Fibroblast of lung (primary cell): ENCODE measurements around the gene HCRTR2. TPM values are rescaled to one million over a fixed set of nuclear protein-coding genes. Genes with fewer than 3 reads are reported as not detected.

Experiments
- DNase-seq, 2 donors: peaks; one replicate each; pipeline versions ENCODE4 v3.0.0 to v3.0.0-alpha.2; 2010; ENCODE audit warnings: low read depth in 2 of 2
- H2AFZ ChIP-seq: 2 replicates; pipeline ENCODE4 v1.5.1; 2012; ENCODE audit warnings: low read length, control low read depth, inconsistent platforms
- H3K27ac ChIP-seq: 2 replicates; pipeline ENCODE4 v1.5.1; 2011; ENCODE audit warnings: low read length, control low read depth; ENCODE audit not compliant: insufficient read depth
- H3K27me3 ChIP-seq: 2 replicates; pipeline ENCODE4 v1.5.1; 2011; ENCODE audit warnings: mild to moderate bottlenecking, low read length; ENCODE audit not compliant: control insufficient read depth, insufficient read depth
- H3K36me3 ChIP-seq: 2 replicates; pipeline ENCODE4 v1.5.1; 2011; ENCODE audit warnings: low read length; ENCODE audit not compliant: control insufficient read depth, insufficient read depth
- H3K4me1 ChIP-seq: 2 replicates; pipeline ENCODE4 v1.5.1; 2011; ENCODE audit warnings: low read length; ENCODE audit not compliant: control insufficient read depth, insufficient read depth; ENCODE audit errors: extremely low read depth
- H3K4me2 ChIP-seq: 2 replicates; pipeline ENCODE4 v1.5.1; 2011; ENCODE audit warnings: low read length, control low read depth; ENCODE audit not compliant: insufficient read depth; ENCODE audit errors: extremely low read depth
- H3K4me3 ChIP-seq, 4 experiments: fragments of 200-600 bp in 1 of 4; sonication (generic) in 1 of 4; replicated peaks in 1 of 4; 2 replicates each; pipeline ENCODE4 v1.5.1; 2011 to 2016; ENCODE audit warnings: low read length in 4 of 4, low read depth in 3 of 4, mild to moderate bottlenecking in 3 of 4, control low read depth in 2 of 4, inconsistent platforms in 1 of 4, mixed read lengths in 1 of 4; ENCODE audit not compliant: insufficient read depth in 1 of 4; ENCODE audit errors: control extremely low read depth in 1 of 4
- H3K79me2 ChIP-seq: 2 replicates; pipeline ENCODE4 v1.5.1; 2012; ENCODE audit warnings: mild to moderate bottlenecking, low read length, inconsistent platforms; ENCODE audit not compliant: control insufficient read depth, insufficient read depth
- H3K9ac ChIP-seq: 2 replicates; pipeline ENCODE4 v1.5.1; 2011; ENCODE audit warnings: mild to moderate bottlenecking, low read length, control low read depth; ENCODE audit not compliant: insufficient read depth
- H3K9me3 ChIP-seq: 2 replicates; pipeline ENCODE4 v1.5.1; 2012; ENCODE audit warnings: low read depth, low read length; ENCODE audit not compliant: control insufficient read depth, insufficient read depth
- H4K20me1 ChIP-seq: 2 replicates; pipeline ENCODE4 v1.5.1; 2011; ENCODE audit warnings: low read length; ENCODE audit not compliant: control insufficient read depth, insufficient read depth; ENCODE audit errors: extremely low read depth
- CTCF ChIP-seq, 2 donors: IDR thresholded peaks in 1 of 2; conservative IDR thresholded peaks in 1 of 2; 1 replicate in 1 of 2; 2 replicates in 1 of 2; pipeline ENCODE4 v1.5.1; 2011 to 2012; ENCODE audit warnings: low read length in 2 of 2, control low read depth in 1 of 2, inconsistent platforms in 1 of 2, low read depth in 1 of 2, mild to moderate bottlenecking in 1 of 2
- EZH2 ChIP-seq: IDR thresholded peaks from 2 replicates; pipeline ENCODE4 v1.5.1; 2012; ENCODE audit warnings: low read length, control low read depth, mild to moderate bottlenecking; ENCODE audit errors: missing control alignments
- polyA plus RNA-seq, 2 donors: library from polyadenylated mRNA; depleted of rRNA in 1 of 2; stranded (reverse) in 1 of 2; unstranded in 1 of 2; fragments of >200 nt; gene quantifications; 2 replicates each; pipeline ENCODE4 v1.2.1, GENCODE V29; 2011 to 2012; ENCODE audit warnings: missing spikeins in 1 of 2
- total RNA-seq: library from RNA; depleted of rRNA; stranded (reverse); fragments of >200 nt; gene quantifications from 2 replicates; pipeline ENCODE4 v1.2.1, GENCODE V29; 2014

HCRTR2 gene
- total and polyA plus RNA-seq, 2 donors (not counting 1 experiment from before 2014, with no cell fraction given) = not detected

GRCh38 chr6:55299286-55299985 lies 125.1 kb downstream of the HCRTR2 start:
- no peaks in the 10 kb centered on the region for H3K4me1 ChIP-seq
- no peak overlapping the region for H3K9ac ChIP-seq
- no peak overlapping the region for H3K4me2 ChIP-seq
- H3K4me3 ChIP-seq = no peak overlapping the region
- H3K27me3 ChIP-seq = no peaks in the 10 kb centered on the region
- no peaks in the 10 kb centered on the region for H3K36me3 ChIP-seq
- no peaks in the 10 kb centered on the region for H3K79me2 ChIP-seq
- no peaks in the 10 kb centered on the region for H3K9me3 ChIP-seq
- no peaks in the 10 kb centered on the region for H4K20me1 ChIP-seq
- no peak overlapping the region for H3K27ac ChIP-seq
- TF ChIP-seq EZH2 (no peak), CTCF (conservative IDR thresholded peaks at IDR 0.05 in 1 of 2, IDR thresholded peaks at IDR 0.05 in 1 of 2; ENCODE audit: low read depth in 1 of 2, low read length in 2 of 2) (no peak)
- no peak overlapping the region for H2AFZ ChIP-seq
- DNase-seq = no peak

- no peaks in the 10 kb centered on the region for H3K79me2 ChIP-seq
Measured at GRCh38 chr6:55304747-55305146, 130.4 kb downstream of the HCRTR2 start.

More at GRCh38 chr6:55304747-55305146, 130.4 kb downstream of the HCRTR2 start:
- no peak overlapping the region for H3K9ac ChIP-seq
- no peak for TF ChIP-seq CTCF (conservative IDR thresholded peaks at IDR 0.05 in 1 of 2, IDR thresholded peaks at IDR 0.05 in 1 of 2; ENCODE audit: low read depth in 1 of 2, low read length in 2 of 2)
- TF ChIP-seq EZH2 = no peak
- no peaks in the 10 kb centered on the region for H3K4me1 ChIP-seq
- no peak overlapping the region for H3K4me2 ChIP-seq
- no peaks in the 10 kb centered on the region for H3K27me3 ChIP-seq
- no peak overlapping the region for H2AFZ ChIP-seq
- no peak overlapping the region for H3K27ac ChIP-seq
- H3K4me3 ChIP-seq = no peak overlapping the region
- H4K20me1 ChIP-seq = no peaks in the 10 kb centered on the region
- DNase-seq = no peak
- H3K36me3 ChIP-seq = no peaks in the 10 kb centered on the region
- no peaks in the 10 kb centered on the region for H3K9me3 ChIP-seq
